SK-N-SH treated with all-trans-retinoic acid at 6 μM for 48 hours (cell line): Measurements from ENCODE around the gene ANKRD33B.
"Not testable (repeated sequence)": the region's sequence is repeated elsewhere in the genome, so short reads cannot be mapped to it uniquely, and the experiment has no call there.

Experiments used
- CSDC2 ChIP-seq: fragments of 250-450 bp; sonication (Bioruptor Pico); IDR thresholded peaks from 2 replicates; pipeline ENCODE4 v1.5.0; 2020; ENCODE audit warnings: mild to moderate bottlenecking, moderate library complexity
- ESRRG ChIP-seq: fragments of 250-450 bp; sonication (Bioruptor Pico); IDR thresholded peaks from 2 replicates; pipeline ENCODE4 v1.6.1; 2021; ENCODE audit warnings: mild to moderate bottlenecking
- OSR1 ChIP-seq: fragments of 250-450 bp; sonication (Bioruptor Pico); IDR thresholded peaks from 2 replicates; pipeline ENCODE4 v1.8.0; 2022; ENCODE audit warnings: moderate library complexity, mild to moderate bottlenecking, inconsistent platforms
- PATZ1 ChIP-seq: fragments of 250-450 bp; sonication (Bioruptor Pico); IDR thresholded peaks from 2 replicates; pipeline ENCODE4 v1.8.0; 2020; ENCODE audit warnings: mild to moderate bottlenecking, moderate library complexity, borderline replicate concordance
- TOX ChIP-seq: fragments of 250-450 bp; sonication (Bioruptor Pico); IDR thresholded peaks from 2 replicates; pipeline ENCODE4 v1.8.0; 2021; ENCODE audit warnings: mild to moderate bottlenecking, moderate library complexity, borderline replicate concordance
- ZC3H10 ChIP-seq: fragments of 250-450 bp; sonication (Bioruptor Pico); IDR thresholded peaks from 2 replicates; pipeline ENCODE4 v1.5.1; 2021; ENCODE audit warnings: mild to moderate bottlenecking, moderate library complexity
- ZFP3 ChIP-seq: fragments of 250-450 bp; sonication (Bioruptor Pico); IDR thresholded peaks from 2 replicates; pipeline ENCODE4 v1.5.0; 2020; ENCODE audit warnings: mild to moderate bottlenecking, moderate library complexity
- ZFP30 ChIP-seq: fragments of 450-650 bp; formaldehyde crosslinking; IDR thresholded peaks from 2 replicates; pipeline ENCODE4 v1.5.0; 2022; ENCODE audit warnings: mild to moderate bottlenecking, moderate library complexity

DNA sequence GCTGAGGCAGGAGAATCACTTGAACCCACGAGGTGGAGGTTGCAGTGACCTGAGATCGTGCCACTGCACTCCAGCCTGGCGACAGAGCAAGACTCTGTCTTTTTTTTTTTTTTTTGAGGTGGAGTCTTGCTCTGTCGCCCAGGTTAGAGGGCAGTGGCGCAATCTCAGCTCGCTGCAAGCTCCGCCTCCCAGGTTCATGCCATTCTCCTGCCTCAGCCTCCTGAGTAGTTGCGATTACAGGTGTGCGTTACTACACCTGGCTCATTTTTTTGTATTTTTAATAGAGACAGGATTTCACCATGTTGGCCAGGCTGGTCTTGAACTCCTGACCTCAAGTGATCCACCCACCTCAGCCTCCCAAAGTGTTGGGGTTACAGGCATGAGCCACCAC, 42.8 kb downstream of the ANKRD33B start:
- not testable (repeated sequence) for TF ChIP-seq CSDC2 (CRISPR knock-in tag); ZFP30 (CRISPR knock-in tag); PATZ1; TOX (CRISPR knock-in tag); OSR1 (CRISPR knock-in tag); ZFP3; ESRRG; ZC3H10 (CRISPR knock-in tag)
